Lower leg skin (tissue), 3 donors: ENCODE data around the gene COL27A1.

ENCODE experiments used
- CTCF ChIP-seq, 3 donors: fragments of 450-650 bp; IDR thresholded peaks; one replicate each; pipeline ENCODE4 v1.5.1; 2016; ENCODE audit warnings: antibody characterized with exemption in 3 of 3, mild to moderate bottlenecking in 3 of 3, moderate library complexity in 2 of 3
- POLR2A ChIP-seq, 2 donors: fragments of 450-650 bp; IDR thresholded peaks; one replicate each; pipeline ENCODE4 v1.6.1; 2016 to 2017; ENCODE audit warnings: antibody characterized with exemption in 2 of 2, mild to moderate bottlenecking in 1 of 2, moderate library complexity in 1 of 2

GRCh38 chr9:114351932-114352331 lies 196.6 kb downstream of the COL27A1 start:
- TF ChIP-seq POLR2A (IDR thresholded peaks at IDR 0.05) (no peak), CTCF (IDR thresholded peaks at IDR 0.05) (no peak)
